OCI-M1 (cell line): ENCODE data around the gene SSBP3.
A peak's percentile ranks its signal among the peaks of the same experiment; 100 is the strongest.

Experiments
- DNase-seq: peaks from one replicate; lab custom pipeline; 2025; lab: John Stamatoyannopoulos, UW

The SSBP3 gene

GRCh38 chr1:54283635-54284385, 122.4 kb downstream of the SSBP3 start:
- peak; percentile 35 for DNase-seq

GRCh38 chr1:54282101-54282847, 123.9 kb downstream of the SSBP3 start:
- DNase-seq: no peak

- no peak for DNase-seq
Measured at GRCh38 chr1:54280651-54281050, 125.5 kb downstream of the SSBP3 start.

- DNase-seq: no peak
Measured at GRCh38 chr1:54279457-54279856, 126.7 kb downstream of the SSBP3 start.

- no peak for DNase-seq
Measured at GRCh38 chr1:54278941-54279422, 127.2 kb downstream of the SSBP3 start.

GRCh38 chr1:54277451-54278341, 128.5 kb downstream of the SSBP3 start:
- DNase-seq: peak; percentile 41

- DNase-seq: no peak
Measured at GRCh38 chr1:54276617-54277450, 129.4 kb downstream of the SSBP3 start.

- no peak for DNase-seq
Measured at GRCh38 chr1:54275349-54275748, 130.8 kb downstream of the SSBP3 start.

- DNase-seq: no peak
Measured at GRCh38 chr1:54274881-54275280, 131.3 kb downstream of the SSBP3 start.

- no peak for DNase-seq
Measured at GRCh38 chr1:54274448-54274847, 131.7 kb downstream of the SSBP3 start.

- no peak for DNase-seq
Measured at GRCh38 chr1:54273795-54274163, 132.4 kb downstream of the SSBP3 start.

GRCh38 chr1:54273092-54273794, 133.0 kb downstream of the SSBP3 start:
- DNase-seq: no peak

- DNase-seq: no peak
Measured at GRCh38 chr1:54272772-54273091, 133.5 kb downstream of the SSBP3 start.

- DNase-seq: no peak
Measured at GRCh38 chr1:54272134-54272533, 134.1 kb downstream of the SSBP3 start.

- DNase-seq: no peak
Measured at GRCh38 chr1:54271341-54271740, 134.9 kb downstream of the SSBP3 start.

GRCh38 chr1:54270543-54270942, 135.7 kb downstream of the SSBP3 start:
- no peak for DNase-seq

GRCh38 chr1:54268762-54269297, 137.4 kb downstream of the SSBP3 start:
- DNase-seq: no peak

- no peak for DNase-seq
Measured at GRCh38 chr1:54267815-54268761, 138.1 kb downstream of the SSBP3 start.

GRCh38 chr1:54266908-54267307, 139.3 kb downstream of the SSBP3 start:
- no peak for DNase-seq

- DNase-seq: no peak
Measured at GRCh38 chr1:54266195-54266594, 140.0 kb downstream of the SSBP3 start.
